ENCODE measurements around the gene ATOH8. TPM values are rescaled to one million over a fixed set of nuclear protein-coding genes. Genes with fewer than 3 reads are reported as not detected.

ATOH8 gene
- total RNA-seq, 2 donors from 2014 or later, result 78.4 to 207 TPM

- TF ChIP-seq CTCF (IDR thresholded peaks at IDR 0.05), result no peak
- H3K4me1 ChIP-seq (ENCODE audit: control insufficient read depth in 1 of 2, low read depth in 2 of 2), result peaks cover 3 to 6% of the 10 kb centered on the region in 2 donors
Measured at GRCh38 chr2:85830645-85831044, 76.9 kb downstream of the ATOH8 start.

GRCh38 chr2:85831735-85832134 lies 77.9 kb downstream of the ATOH8 start:
- peaks cover 3 to 6% of the 10 kb centered on the region in 2 donors for H3K4me1 ChIP-seq (ENCODE audit: control insufficient read depth in 1 of 2, low read depth in 2 of 2)
- no peak overlapping the region for H3K27ac ChIP-seq
- H3K27me3 ChIP-seq (replicated peaks; ENCODE audit: insufficient read depth), result no peaks in the 10 kb centered on the region
- no peak overlapping the region for H3K4me3 ChIP-seq
- no peak for ATAC-seq (ENCODE audit: insufficient number of reproducible peaks, low FRiP score, low read depth)
- no peak for TF ChIP-seq CTCF (IDR thresholded peaks at IDR 0.05)
- no peaks in the 10 kb centered on the region for H3K9me3 ChIP-seq
- DNase-seq (ENCODE audit: low spot score), result no peak
- no peaks in the 10 kb centered on the region for H3K36me3 ChIP-seq

More at GRCh38 chr2:85830645-85831044, 76.9 kb downstream of the ATOH8 start:
- no peak overlapping the region for H3K27ac ChIP-seq
- no peak for DNase-seq (ENCODE audit: low spot score)
- ATAC-seq (ENCODE audit: insufficient number of reproducible peaks, low FRiP score, low read depth), result no peak
- H3K9me3 ChIP-seq, result no peaks in the 10 kb centered on the region
- H3K4me3 ChIP-seq, result no peak overlapping the region
- no peaks in the 10 kb centered on the region for H3K36me3 ChIP-seq
- no peaks in the 10 kb centered on the region for H3K27me3 ChIP-seq (replicated peaks; ENCODE audit: insufficient read depth)

DNA sequence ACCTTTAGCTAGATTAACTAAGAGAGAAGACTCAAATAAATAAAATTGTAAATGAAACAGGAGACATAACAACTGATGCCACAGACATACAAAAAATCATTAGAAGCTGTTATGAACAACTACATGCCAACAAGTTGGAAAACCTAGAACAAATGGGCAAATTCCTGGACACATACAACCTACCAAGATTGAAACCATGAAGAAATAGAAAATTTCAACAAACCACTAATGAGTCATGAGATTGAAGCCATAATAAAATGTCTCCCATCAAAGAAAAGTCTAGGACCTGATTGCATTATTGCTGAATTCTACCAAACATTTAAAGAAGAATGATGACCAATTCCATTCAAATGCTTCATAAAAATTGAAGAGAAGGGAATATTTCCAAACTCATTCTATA lies 80.7 kb downstream of the ATOH8 start:
- no peak for ATAC-seq (ENCODE audit: insufficient number of reproducible peaks, low FRiP score, low read depth)
- H3K27ac ChIP-seq, result no peak overlapping the region
- TF ChIP-seq CTCF (IDR thresholded peaks at IDR 0.05), result no peak
- H3K4me3 ChIP-seq, result no peak overlapping the region
- H3K4me1 ChIP-seq (ENCODE audit: control insufficient read depth in 1 of 2, low read depth in 2 of 2), result no peaks in the 10 kb centered on the region
- no peaks in the 10 kb centered on the region for H3K36me3 ChIP-seq
- H3K9me3 ChIP-seq, result no peaks in the 10 kb centered on the region
- H3K27me3 ChIP-seq (replicated peaks; ENCODE audit: insufficient read depth), result no peaks in the 10 kb centered on the region
- DNase-seq (ENCODE audit: low spot score), result no peak

Other genes starting within 250 kb of the ATOH8 start
- 100 to 1,000 TPM; 230 to 475 TPM for gene MAT2A, start 214.8 kb upstream of the ATOH8 start, total RNA-seq
- gene GGCX, start 192.5 kb upstream of the ATOH8 start, total RNA-seq, result 10 to 100 TPM; 28.4 to 38.4 TPM
- gene VAMP8, start 176.4 kb upstream of the ATOH8 start, total RNA-seq, result 10 to 100 TPM; 30.9 to 34.9 TPM
- 10 to 100 TPM; 27.1 to 42.8 TPM for gene VAMP5, start 169.6 kb upstream of the ATOH8 start, total RNA-seq
- gene RNF181, start 158.2 kb upstream of the ATOH8 start, total RNA-seq, result 100 to 1,000 TPM; 107 to 124 TPM
- 10 to 100 TPM; 25.7 to 26.3 TPM for gene TMEM150A, start 151.3 kb upstream of the ATOH8 start, total RNA-seq
- 10 to 100 TPM; 13.0 to 21.9 TPM for gene C2orf68, start 141.9 kb upstream of the ATOH8 start, total RNA-seq
- gene USP39, start 137.8 kb upstream of the ATOH8 start, total RNA-seq, result 100 to 1,000 TPM in 1 of 2 donors, 10 to 100 TPM in 1; 39.5 to 109 TPM
- gene SFTPB, start 85.8 kb upstream of the ATOH8 start, total RNA-seq, result not detected
- 1 to 10 TPM; 1.5 to 8.5 TPM for gene GNLY, start 59.6 kb upstream of the ATOH8 start, total RNA-seq
- gene ST3GAL5, start 135.0 kb downstream of the ATOH8 start, total RNA-seq, result 10 to 100 TPM; 11.9 to 32.7 TPM